HEK293T (cell line): Measurements from ENCODE around the gene C2CD2.

Experiments
- ARNT ChIP-seq: fragments of 450-650 bp; IDR thresholded peaks from 2 replicates; pipeline ENCODE4 v1.6.1; 2017; ENCODE audit warnings: mild to moderate bottlenecking
- BHLHE40 ChIP-seq: fragments of 450-650 bp; IDR thresholded peaks from 2 replicates; pipeline ENCODE4 v1.6.1; 2016; ENCODE audit warnings: mild to moderate bottlenecking, moderate library complexity, borderline replicate concordance
- CTBP1 ChIP-seq: fragments of 450-650 bp; IDR thresholded peaks from 2 replicates; pipeline ENCODE4 v1.6.1; 2016; ENCODE audit warnings: borderline replicate concordance
- ELF4 ChIP-seq: fragments of 450-650 bp; IDR thresholded peaks from 2 replicates; pipeline ENCODE4 v1.6.1; 2017; ENCODE audit warnings: antibody characterized with exemption
- FOXA1 ChIP-seq: fragments of 450-650 bp; IDR thresholded peaks from 2 replicates; pipeline ENCODE4 v1.6.1; 2016; ENCODE audit warnings: mild to moderate bottlenecking
- FOXM1 ChIP-seq: fragments of 450-650 bp; IDR thresholded peaks from 2 replicates; pipeline ENCODE4 v1.6.1; 2017; ENCODE audit warnings: mild to moderate bottlenecking, borderline replicate concordance
- HDGF ChIP-seq: fragments of 450-650 bp; IDR thresholded peaks from 2 replicates; pipeline ENCODE4 v1.6.1; 2017; ENCODE audit warnings: antibody characterized with exemption, borderline replicate concordance
- LEF1 ChIP-seq: fragments of 450-650 bp; IDR thresholded peaks from 2 replicates; pipeline ENCODE4 v1.6.1; 2017; ENCODE audit warnings: mild to moderate bottlenecking, borderline replicate concordance
- NFRKB ChIP-seq: fragments of 450-650 bp; IDR thresholded peaks from 2 replicates; pipeline ENCODE4 v1.6.1; 2016; ENCODE audit warnings: mild to moderate bottlenecking, moderate library complexity
- PKNOX1 ChIP-seq: fragments of 450-650 bp; IDR thresholded peaks from 2 replicates; pipeline ENCODE4 v1.6.1; 2016
- SP1 ChIP-seq: fragments of 450-650 bp; IDR thresholded peaks from 2 replicates; pipeline ENCODE4 v1.6.1; 2017
- SUZ12 ChIP-seq: fragments of 450-650 bp; IDR thresholded peaks from 2 replicates; pipeline ENCODE4 v1.6.1; 2016; ENCODE audit warnings: mild to moderate bottlenecking
- TARDBP ChIP-seq: fragments of 450-650 bp; IDR thresholded peaks from 2 replicates; pipeline ENCODE4 v1.6.1; 2016

DNA sequence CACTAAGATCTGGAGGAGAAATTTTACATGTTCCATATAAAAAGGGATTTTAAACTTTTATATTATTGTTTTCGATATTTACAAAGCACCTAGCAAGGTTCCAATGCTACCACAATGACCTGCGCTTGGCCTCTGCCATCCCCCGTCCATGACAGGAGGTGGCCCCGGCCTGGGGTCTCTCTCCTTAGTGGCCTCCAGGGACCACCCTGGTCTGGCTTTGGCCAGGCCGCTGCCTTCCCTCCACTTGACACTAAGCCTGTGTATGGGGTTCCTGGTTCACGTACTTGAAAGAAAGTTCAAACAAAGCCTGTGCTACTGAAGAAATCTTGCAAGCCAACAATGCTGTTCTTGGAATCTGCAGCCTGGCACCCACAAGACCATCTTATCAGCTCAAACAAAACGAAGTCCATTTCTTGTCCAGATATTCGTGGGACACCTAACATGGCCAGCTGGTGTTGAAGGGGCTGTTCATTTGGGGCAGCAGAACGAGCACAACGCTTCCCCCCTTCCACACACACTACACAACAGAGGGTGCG lies 87.5 kb downstream of the C2CD2 start:
- TF ChIP-seq PKNOX1 (no peak), HDGF (no peak), LEF1 (no peak), FOXM1 (no peak), BHLHE40 (no peak), SP1 (no peak), CTBP1 (no peak), FOXA1 (no peak), ARNT (no peak), ELF4 (no peak), TARDBP (no peak), NFRKB (no peak), SUZ12 (no peak)
